GM12878 (cell line): Measurements from ENCODE around the gene LIM2. TPM values are rescaled to one million over a fixed set of nuclear protein-coding genes. Genes with fewer than 3 reads are reported as not detected.

ENCODE experiments used
- ATF3 ChIP-seq: IDR thresholded peaks from 2 replicates; pipeline ENCODE4 v1.6.1; 2011; ENCODE audit warnings: low read depth, mild to moderate bottlenecking, low read length, moderate library complexity, borderline replicate concordance; ENCODE audit errors: extremely low read depth
- CHD1 ChIP-seq: IDR thresholded peaks from 2 replicates; pipeline ENCODE4 v1.6.1; 2012; ENCODE audit warnings: low read depth, low read length, improper control_type of control experiment
- DPF2 ChIP-seq: fragments of 450-650 bp; IDR thresholded peaks from 2 replicates; pipeline ENCODE4 v1.6.1; 2017; ENCODE audit warnings: mild to moderate bottlenecking
- IKZF1 ChIP-seq: fragments of 450-650 bp; conservative IDR thresholded peaks from 2 replicates; pipeline ENCODE4 v1.6.1; 2017; ENCODE audit warnings: antibody characterized with exemption, mild to moderate bottlenecking
- KAT2A ChIP-seq: conservative IDR thresholded peaks from 2 replicates; pipeline ENCODE4 v1.6.1; 2011; ENCODE audit warnings: low read depth, low read length; ENCODE audit not compliant: control insufficient read depth
- KLF5 ChIP-seq: fragments of 450-650 bp; IDR thresholded peaks from 2 replicates; pipeline ENCODE4 v1.6.1; 2014; ENCODE audit warnings: mild to moderate bottlenecking; ENCODE audit not compliant: partially characterized antibody
- MTA3 ChIP-seq: IDR thresholded peaks from 2 replicates; pipeline ENCODE4 v1.6.1; 2012; ENCODE audit warnings: low read length, inconsistent platforms, borderline replicate concordance
- MYB ChIP-seq: fragments of 150-350 bp; IDR thresholded peaks from 2 replicates; pipeline ENCODE4 v1.6.1; 2014; ENCODE audit warnings: mild to moderate bottlenecking, low read depth, low read length, borderline replicate concordance
- MYC ChIP-seq: IDR thresholded peaks from 2 replicates; pipeline ENCODE4 v1.6.1; 2011; ENCODE audit warnings: mild to moderate bottlenecking, low read length, moderate library complexity, inconsistent platforms; ENCODE audit not compliant: insufficient read depth, insufficient replicate concordance, insufficient read length, severe bottlenecking
- NFXL1 ChIP-seq: fragments of 450-650 bp; IDR thresholded peaks from 2 replicates; pipeline ENCODE4 v1.6.1; 2017; ENCODE audit warnings: antibody characterized with exemption, mild to moderate bottlenecking, borderline replicate concordance
- NKRF ChIP-seq: fragments of 450-650 bp; conservative IDR thresholded peaks from 2 replicates; pipeline ENCODE4 v1.6.1; 2017; ENCODE audit warnings: mild to moderate bottlenecking, moderate library complexity
- NR2C1 ChIP-seq: fragments of 450-650 bp; IDR thresholded peaks from 2 replicates; pipeline ENCODE4 v1.6.1; 2017; ENCODE audit warnings: antibody characterized with exemption, mild to moderate bottlenecking, moderate library complexity
- PML ChIP-seq: IDR thresholded peaks from 2 replicates; pipeline ENCODE4 v1.6.1; 2012; ENCODE audit warnings: low read length, inconsistent platforms
- POLR2AphosphoS2 ChIP-seq: IDR thresholded peaks from 2 replicates; pipeline ENCODE4 v1.6.1; 2011; ENCODE audit warnings: low read depth, mild to moderate bottlenecking, low read length, improper control_type of control experiment, moderate library complexity
- RCOR1 ChIP-seq: conservative IDR thresholded peaks from 2 replicates; pipeline ENCODE4 v1.6.1; 2012; ENCODE audit warnings: low read depth, low read length, improper control_type of control experiment
- SIX5 ChIP-seq: IDR thresholded peaks from 2 replicates; pipeline ENCODE4 v1.6.1; 2011; ENCODE audit warnings: mild to moderate bottlenecking, low read depth, low read length, moderate library complexity; ENCODE audit not compliant: severe bottlenecking
- SP1 ChIP-seq: IDR thresholded peaks from one replicate; pipeline ENCODE4 v1.6.1; 2011; ENCODE audit warnings: low read depth, low read length
- SUPT20H ChIP-seq: IDR thresholded peaks from 2 replicates; pipeline ENCODE4 v1.6.1; 2011; ENCODE audit warnings: low read depth, mild to moderate bottlenecking, low read length, moderate library complexity, borderline replicate concordance; ENCODE audit not compliant: control insufficient read depth
- TCF7 ChIP-seq: IDR thresholded peaks from 2 replicates; pipeline ENCODE4 v1.6.1; 2014; ENCODE audit warnings: antibody characterized with exemption, borderline replicate concordance
- YBX1 ChIP-seq: fragments of 450-650 bp; IDR thresholded peaks from 2 replicates; pipeline ENCODE4 v1.6.1; 2016; ENCODE audit warnings: antibody characterized with exemption
- YY1 ChIP-seq: IDR thresholded peaks from 2 replicates; pipeline ENCODE4 v1.6.1; 2011; ENCODE audit warnings: low read depth, mild to moderate bottlenecking, low read length
- ZBTB11 ChIP-seq: fragments of 450-650 bp; formaldehyde crosslinking; IDR thresholded peaks from 2 replicates; pipeline ENCODE4 v1.5.0; 2022; ENCODE audit warnings: mild to moderate bottlenecking, missing genetic modification characterization
- ZNF384 ChIP-seq: IDR thresholded peaks from 2 replicates; pipeline ENCODE4 v1.6.1; 2012; ENCODE audit warnings: low read depth, mild to moderate bottlenecking, low read length, improper control_type of control experiment, borderline replicate concordance
- polyA plus RNA-seq, 11 experiments: library from polyadenylated mRNA; depleted of rRNA in 4 of 11; unstranded in 6 of 11; stranded (reverse) in 5 of 11; fragments of >200 nt; fragmentation: Nextera tagmentation in 4 of 11; fragmentation: Illumina TruSeq in 1 of 11; extraction: Ambion mirVana in 4 of 11; extraction: Trizol in 1 of 11; gene quantifications; 1 replicate in 1 of 11; 2 replicates in 10 of 11; pipeline versions ENCODE4 v1.2.1 to v1.2.3, GENCODE V29; 2011 to 2016; ENCODE audit warnings: inconsistent platforms in 2 of 11, missing spikeins in 2 of 11, low read depth in 1 of 11
- total RNA-seq, 4 experiments: library from RNA; depleted of rRNA in 3 of 4; stranded (reverse); fragments of >200 nt in 3 of 4; fragmentation: Illumina TruSeq in 1 of 4; extraction: Trizol in 1 of 4; gene quantifications; 2 replicates each; pipeline versions ENCODE4 v1.2.1 to v1.2.3, GENCODE V29; 2013 to 2021
- TF ChIP-seq, protein P1 (sequence below): fragments of 450-650 bp; IDR thresholded peaks from 2 replicates; pipeline ENCODE4 v1.6.1; 2017; ENCODE audit warnings: low read depth, mild to moderate bottlenecking, moderate library complexity

Gene LIM2
- total and polyA plus RNA-seq, 10 of the 15 experiments (the other 5 are each of a cell fraction or from before 2014, with no cell fraction given): not detected

DNA sequence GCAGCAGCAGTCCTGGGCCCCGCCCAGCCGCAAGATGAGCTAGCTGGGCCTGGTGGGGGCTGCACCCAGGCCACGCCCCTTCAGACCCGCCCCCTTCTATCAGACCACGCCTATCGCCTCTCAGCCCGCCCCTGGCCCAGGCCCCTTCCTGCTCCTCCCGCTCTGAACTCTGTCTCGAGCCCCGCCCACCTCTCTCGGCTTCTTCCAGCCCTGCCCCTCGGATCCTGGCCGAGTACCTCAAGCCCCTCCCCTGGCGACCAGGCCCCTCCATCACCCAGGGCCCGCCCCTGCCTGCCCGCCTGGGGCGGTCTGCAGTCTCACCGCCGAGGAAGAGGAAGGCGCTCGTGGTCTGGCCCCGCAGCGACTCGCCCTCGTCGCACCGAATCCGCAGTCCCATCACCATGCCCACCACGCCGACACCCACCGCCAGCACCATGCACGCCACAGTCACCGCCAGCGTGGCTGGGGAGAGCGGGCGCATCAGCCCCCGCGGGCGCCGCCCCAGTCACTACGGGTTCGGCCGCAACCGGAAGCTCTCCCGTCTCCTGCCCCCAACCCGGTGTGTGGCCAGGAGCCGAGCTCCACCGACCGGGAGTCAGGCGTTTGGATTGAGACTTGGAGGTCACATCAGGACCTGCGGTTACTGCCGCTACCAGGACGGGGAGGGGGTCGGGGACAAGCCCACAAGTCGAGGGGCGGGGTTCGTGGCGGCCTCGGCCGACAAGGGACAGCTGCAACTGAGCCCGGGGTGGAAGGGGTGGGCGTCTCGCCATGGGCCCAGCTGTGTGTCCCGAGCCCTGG is 20.0 kb downstream of the LIM2 start (continued):
- TF ChIP-seq NKRF (peak; percentile 73), MTA3 (no peak), ATF3 (no peak), YBX1 (no peak), YY1 (0 out of 2 replicates have a peak, but pooled peaks have one; percentile 21), DPF2 (peak; percentile 80), NFXL1 (no peak), SUPT20H (no peak), IKZF1 (peak; percentile 75), CHD1 (no peak), SP1 (no peak), SIX5 (no peak), ZNF384 (no peak), TCF7 (no peak), PML (no peak), RCOR1 (no peak), NR2C1 (no peak), ZBTB11 (no peak), KLF5 (no peak), MYB (no peak), KAT2A (no peak), MYC (peak; percentile 7), POLR2AphosphoS2 (no peak)
- TF ChIP-seq, protein P1, sequence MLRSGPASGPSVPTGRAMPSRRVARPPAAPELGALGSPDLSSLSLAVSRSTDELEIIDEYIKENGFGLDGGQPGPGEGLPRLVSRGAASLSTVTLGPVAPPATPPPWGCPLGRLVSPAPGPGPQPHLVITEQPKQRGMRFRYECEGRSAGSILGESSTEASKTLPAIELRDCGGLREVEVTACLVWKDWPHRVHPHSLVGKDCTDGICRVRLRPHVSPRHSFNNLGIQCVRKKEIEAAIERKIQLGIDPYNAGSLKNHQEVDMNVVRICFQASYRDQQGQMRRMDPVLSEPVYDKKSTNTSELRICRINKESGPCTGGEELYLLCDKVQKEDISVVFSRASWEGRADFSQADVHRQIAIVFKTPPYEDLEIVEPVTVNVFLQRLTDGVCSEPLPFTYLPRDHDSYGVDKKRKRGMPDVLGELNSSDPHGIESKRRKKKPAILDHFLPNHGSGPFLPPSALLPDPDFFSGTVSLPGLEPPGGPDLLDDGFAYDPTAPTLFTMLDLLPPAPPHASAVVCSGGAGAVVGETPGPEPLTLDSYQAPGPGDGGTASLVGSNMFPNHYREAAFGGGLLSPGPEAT: no peak
